Bronchial epithelial cell (primary cell): ENCODE results near the gene FRMD4A. TPM values are rescaled to one million over a fixed set of nuclear protein-coding genes. Genes with fewer than 3 reads are reported as not detected.

Experiments used
- DNase-seq: peaks from one replicate; pipeline ENCODE4 v3.0.0-alpha.2; 2010; ENCODE audit warnings: low read depth
- FAIRE-seq: peaks from 2 replicates; lab custom pipeline; 2011; peaks lifted over from hg19 to GRCh38; lab: Jason Lieb, UNC
- H3K27me3 ChIP-seq: 2 replicates; pipeline ENCODE4 v1.5.1; 2011; ENCODE audit warnings: low read length; ENCODE audit not compliant: control insufficient read depth, insufficient read depth
- H3K36me3 ChIP-seq: 2 replicates; pipeline ENCODE4 v1.5.1; 2011; ENCODE audit warnings: low read length; ENCODE audit not compliant: control insufficient read depth, insufficient read depth
- H3K4me3 ChIP-seq: 2 replicates; pipeline ENCODE4 v1.5.1; 2011; ENCODE audit warnings: mild to moderate bottlenecking, low read depth, low read length, control low read depth
- CTCF ChIP-seq: IDR thresholded peaks from 2 replicates; pipeline ENCODE4 v1.5.1; 2011; ENCODE audit warnings: mild to moderate bottlenecking, moderate library complexity, low read length, control low read depth, inconsistent platforms; ENCODE audit not compliant: insufficient read depth, severe bottlenecking
- total RNA-seq: library from RNA; depleted of rRNA; stranded (reverse); fragments of >200 nt; gene quantifications from 2 replicates; pipeline ENCODE4 v1.2.1, GENCODE V29; 2014

The FRMD4A gene
- total RNA-seq, 1 donor from 2014 or later = 3.2 TPM

- no peak for TF ChIP-seq CTCF
- H3K36me3 ChIP-seq = no peaks in the 10 kb centered on the region
- FAIRE-seq (no peak), DNase-seq (no peak)
- H3K27me3 ChIP-seq = no peaks in the 10 kb centered on the region
- H3K4me3 ChIP-seq = no peak overlapping the region
Measured at GRCh38 chr10:14270370-14270769, 60.4 kb downstream of the FRMD4A start.

- no peak for DNase-seq
- TF ChIP-seq CTCF = no peak
Measured at GRCh38 chr10:14265709-14266108, 65.0 kb downstream of the FRMD4A start.

GRCh38 chr10:14262836-14263425 is 67.8 kb downstream of the FRMD4A start:
- Histone ChIP-seq H3K36me3 (no peaks in the 10 kb centered on the region), H3K4me3 (no peak overlapping the region), H3K27me3 (no peaks in the 10 kb centered on the region)
- no peak for DNase-seq
- TF ChIP-seq CTCF = no peak
- FAIRE-seq = no peak

More at GRCh38 chr10:14265709-14266108, 65.0 kb downstream of the FRMD4A start:
- H3K36me3 ChIP-seq = no peaks in the 10 kb centered on the region
- H3K27me3 ChIP-seq = no peaks in the 10 kb centered on the region
- FAIRE-seq = no peak
- H3K4me3 ChIP-seq = no peak overlapping the region

GRCh38 chr10:14261336-14261735 is 69.4 kb downstream of the FRMD4A start:
- no peak for TF ChIP-seq CTCF
- H3K36me3 ChIP-seq = no peaks in the 10 kb centered on the region
- H3K4me3 ChIP-seq = no peak overlapping the region
- no peak for FAIRE-seq
- DNase-seq = no peak
- no peaks in the 10 kb centered on the region for H3K27me3 ChIP-seq

GRCh38 chr10:14259696-14260566 is 70.8 kb downstream of the FRMD4A start:
- no peak for FAIRE-seq
- TF ChIP-seq CTCF = no peak
- no peak overlapping the region for H3K4me3 ChIP-seq
- H3K36me3 ChIP-seq = no peaks in the 10 kb centered on the region
- H3K27me3 ChIP-seq = no peaks in the 10 kb centered on the region
- no peak for DNase-seq

GRCh38 chr10:14254368-14254767 is 76.4 kb downstream of the FRMD4A start:
- no peak for DNase-seq
- TF ChIP-seq CTCF = no peak
- Histone ChIP-seq H3K4me3 (no peak overlapping the region), H3K27me3 (no peaks in the 10 kb centered on the region), H3K36me3 (no peaks in the 10 kb centered on the region)
- FAIRE-seq = no peak
